ENCODE data around the gene MAP3K5. TPM values are rescaled to one million over a fixed set of nuclear protein-coding genes. Genes with fewer than 3 reads are reported as not detected.

Gene MAP3K5
- total RNA-seq, 4 donors from 2014 or later: 16.2 to 52.7 (median 34.8) TPM

GRCh38 chr6:136608991-136609390 lies 183.3 kb downstream of the MAP3K5 start:
- Histone ChIP-seq H3K27ac (peak overlapping the region; percentile 75 to 76 (median 76)), H3K27me3 (no peaks in the 10 kb centered on the region), H3K4me1 (peaks cover 5 to 49% (median 31%) of the 10 kb centered on the region in 4 donors), H3K4me3 (no peak overlapping the region), H3K9me3 (no peaks in the 10 kb centered on the region), H3K36me3 (peaks cover 0 to 6% (median 0%) of the 10 kb centered on the region in 4 donors)
- in situ Hi-C loops (cut with MboI; ENCODE audit: low pct_ligation_motif_present in 1 of 4, low pct_unique_long_range_greater_than_20kb in 1 of 4, low sequenced_read_pairs in 3 of 4) (no loop called here), intact Hi-C loops (cut with DNase I; ENCODE audit: low total_unique reads) (no loop called here)
- no peak for DNase-seq
- TF ChIP-seq POLR2AphosphoS5 (IDR thresholded peaks at IDR 0.05) (no peak), POLR2A (IDR thresholded peaks at IDR 0.05) (no peak), CTCF (IDR thresholded peaks at IDR 0.05) (no peak), EP300 (IDR thresholded peaks at IDR 0.05; ENCODE audit: low read depth) (no peak)
- WGBS, 2 donors (ENCODE audit: low coverage in 1 of 2): 63 to 74% methylated on average over 1 to 3 of the region's 3 CpGs

GRCh38 chr6:136607932-136608772 lies 184.1 kb downstream of the MAP3K5 start:
- H3K4me3 ChIP-seq: no peak overlapping the region
- no peaks in the 10 kb centered on the region for H3K9me3 ChIP-seq
- H3K27ac ChIP-seq: peak overlapping the region in 3 of 4 donors; percentile 30 to 75 (median 75)
- 75 to 77% methylated on average over 12 of the region's 12 CpGs for WGBS, 2 donors (ENCODE audit: low coverage in 1 of 2)
- in situ Hi-C loops (cut with MboI; ENCODE audit: low pct_ligation_motif_present in 1 of 4, low pct_unique_long_range_greater_than_20kb in 1 of 4, low sequenced_read_pairs in 3 of 4) (no loop called here), intact Hi-C loops (cut with DNase I; ENCODE audit: low total_unique reads) (no loop called here)
- no peaks in the 10 kb centered on the region for H3K27me3 ChIP-seq
- H3K4me1 ChIP-seq: peaks cover 5 to 49% (median 31%) of the 10 kb centered on the region in 4 donors
- TF ChIP-seq POLR2A (IDR thresholded peaks at IDR 0.05) (no peak), CTCF (IDR thresholded peaks at IDR 0.05) (peak; percentile 67 to 79 (median 76))
- DNase-seq: peak; percentile 83
- H3K36me3 ChIP-seq: peaks cover 0 to 6% (median 0%) of the 10 kb centered on the region in 4 donors

GRCh38 chr6:136607204-136607931 lies 184.9 kb downstream of the MAP3K5 start:
- no peak for TF ChIP-seq POLR2AphosphoS5 (IDR thresholded peaks at IDR 0.05)
- TF ChIP-seq EP300 (IDR thresholded peaks at IDR 0.05; ENCODE audit: low read depth): no peak
- TF ChIP-seq CTCF (IDR thresholded peaks at IDR 0.05): no peak
- no peak for TF ChIP-seq POLR2A (IDR thresholded peaks at IDR 0.05)
- no peaks in the 10 kb centered on the region for H3K27me3 ChIP-seq
- no peaks in the 10 kb centered on the region for H3K36me3 ChIP-seq
- no peak overlapping the region for H3K4me3 ChIP-seq
- H3K9me3 ChIP-seq: no peaks in the 10 kb centered on the region
- no peak for DNase-seq
- H3K27ac ChIP-seq: peak overlapping the region in 3 of 4 donors; percentile 3 to 30 (median 12)
- in situ Hi-C loops (cut with MboI; ENCODE audit: low pct_ligation_motif_present in 1 of 4, low pct_unique_long_range_greater_than_20kb in 1 of 4, low sequenced_read_pairs in 3 of 4): no loop called here
- WGBS, 2 donors (ENCODE audit: low coverage in 1 of 2): 52 to 60% methylated on average over 3 of the region's 3 CpGs
- H3K4me1 ChIP-seq: peaks cover 5 to 49% (median 31%) of the 10 kb centered on the region in 4 donors
- intact Hi-C loops (cut with DNase I; ENCODE audit: low total_unique reads): no loop called here

GRCh38 chr6:136604928-136605510 lies 187.3 kb downstream of the MAP3K5 start:
- intact Hi-C loops (cut with DNase I; ENCODE audit: low total_unique reads): no loop called here
- TF ChIP-seq EP300 (IDR thresholded peaks at IDR 0.05; ENCODE audit: low read depth) (no peak), CTCF (IDR thresholded peaks at IDR 0.05) (no peak), POLR2AphosphoS5 (IDR thresholded peaks at IDR 0.05) (no peak), POLR2A (IDR thresholded peaks at IDR 0.05) (no peak)
- 56 to 75% methylated on average over 5 of the region's 5 CpGs for WGBS, 2 donors (ENCODE audit: low coverage in 1 of 2)
- Histone ChIP-seq H3K36me3 (no peaks in the 10 kb centered on the region), H3K9me3 (no peaks in the 10 kb centered on the region), H3K4me1 (peaks cover 5 to 57% (median 28%) of the 10 kb centered on the region in 4 donors), H3K4me3 (no peak overlapping the region), H3K27me3 (no peaks in the 10 kb centered on the region), H3K27ac (peak overlapping the region in 1 of 4 donors; percentile 9)
- DNase-seq: no peak
- in situ Hi-C loops (cut with MboI; ENCODE audit: low pct_ligation_motif_present in 1 of 4, low pct_unique_long_range_greater_than_20kb in 1 of 4, low sequenced_read_pairs in 3 of 4): no loop called here
